EL (cell line): ENCODE measurements around the gene MAP7D3.
"Not testable (repeated sequence)": the region's sequence is repeated elsewhere in the genome, so short reads cannot be mapped to it uniquely, and the experiment has no call there.

Experiments used
- DNase-seq: peaks from one replicate; pipeline ENCODE4 v3.0.0-alpha.2; 2016

Gene MAP7D3

GRCh38 chrX:136250191-136251040 lies 784 bp downstream of the MAP7D3 start:
- DNase-seq: peak; percentile 26

- DNase-seq: no peak
Measured at GRCh38 chrX:136246201-136246600, 5.0 kb downstream of the MAP7D3 start.

- not testable (repeated sequence) for DNase-seq
Measured at GRCh38 chrX:136237849-136238248, 13.4 kb downstream of the MAP7D3 start.

- DNase-seq: no peak
Measured at GRCh38 chrX:136237074-136237473, 14.1 kb downstream of the MAP7D3 start.

GRCh38 chrX:136228839-136229207 lies 22.4 kb downstream of the MAP7D3 start:
- DNase-seq: no peak

- no peak for DNase-seq
Measured at GRCh38 chrX:136227948-136228838, 23.0 kb downstream of the MAP7D3 start.

- no peak for DNase-seq
Measured at GRCh38 chrX:136227074-136227473, 24.1 kb downstream of the MAP7D3 start.

- DNase-seq: no peak
Measured at GRCh38 chrX:136221851-136222513, 29.2 kb downstream of the MAP7D3 start.

GRCh38 chrX:136220951-136221350 lies 30.2 kb downstream of the MAP7D3 start:
- no peak for DNase-seq

- DNase-seq: no peak
Measured at GRCh38 chrX:136220540-136220939, 30.7 kb downstream of the MAP7D3 start.

GRCh38 chrX:136219893-136220292 lies 31.3 kb downstream of the MAP7D3 start:
- DNase-seq: no peak

GRCh38 chrX:136215559-136215958 lies 35.6 kb downstream of the MAP7D3 start:
- DNase-seq: peak; percentile 40

- peak; percentile 96 for DNase-seq
Measured at GRCh38 chrX:136214551-136214950, 36.6 kb downstream of the MAP7D3 start.

- no peak for DNase-seq
Measured at GRCh38 chrX:136212557-136213111, 38.6 kb downstream of the MAP7D3 start.

GRCh38 chrX:136211766-136212556 lies 39.2 kb downstream of the MAP7D3 start:
- DNase-seq: no peak

GRCh38 chrX:136210806-136211205 lies 40.4 kb downstream of the MAP7D3 start:
- DNase-seq: no peak

- no peak for DNase-seq
Measured at GRCh38 chrX:136210243-136210642, 41.0 kb downstream of the MAP7D3 start.

GRCh38 chrX:136209751-136210150 lies 41.4 kb downstream of the MAP7D3 start:
- DNase-seq: no peak

- peak; percentile 49 for DNase-seq
Measured at GRCh38 chrX:136209016-136209738, 42.0 kb downstream of the MAP7D3 start.

- DNase-seq: no peak
Measured at GRCh38 chrX:136207546-136207945, 43.7 kb downstream of the MAP7D3 start.

- no peak for DNase-seq
Measured at GRCh38 chrX:136206916-136207315, 44.3 kb downstream of the MAP7D3 start.
